ENCODE measurements around the gene AXDND1.

- no peak for TF ChIP-seq CTCF (conservative IDR thresholded peaks at IDR 0.05 in 1 of 2, IDR thresholded peaks at IDR 0.05 in 1 of 2; ENCODE audit: low read depth in 1 of 2, low read length in 2 of 2)
- no peak for TF ChIP-seq EZH2 (IDR thresholded peaks at IDR 0.05; ENCODE audit: low read length, missing control alignments)
Observed at GRCh38 chr1:179326746-179327145, 39.0 kb upstream of the AXDND1 start.

Measured in fibroblast of lung (primary cell).